Keratinocyte (primary cell): Measurements from ENCODE around the gene ATP2A3.

Experiments used
- CTCF ChIP-seq, 3 experiments: IDR thresholded peaks in 1 of 3; conservative IDR thresholded peaks in 1 of 3; optimal IDR thresholded peaks in 1 of 3; 2 replicates in 2 of 3; 3 replicates in 1 of 3; pipeline versions ENCODE3 to v1.5.1; 2011; ENCODE audit warnings: low read length in 3 of 3, mild to moderate bottlenecking in 3 of 3, moderate library complexity in 2 of 3, control low read depth in 1 of 3, inconsistent platforms in 1 of 3; ENCODE audit not compliant: insufficient read depth in 2 of 3; ENCODE audit errors: extremely low read depth in 1 of 3
- EZH2 ChIP-seq: IDR thresholded peaks from one replicate; pipeline ENCODE4 v1.6.1; 2012; ENCODE audit warnings: inconsistent platforms, mild to moderate bottlenecking, low read length, moderate library complexity

- TF ChIP-seq CTCF (optimal IDR thresholded peaks at IDR 0.05 in 1 of 3, IDR thresholded peaks at IDR 0.05 in 1 of 3, conservative IDR thresholded peaks at IDR 0.05 in 1 of 3; ENCODE audit: extremely low read depth in 1 of 3, insufficient read depth in 2 of 3, low read length in 3 of 3) (no peak), EZH2 (no peak)
Observed at GRCh38 chr17:3955673-3955988, 8.6 kb downstream of the ATP2A3 start.
